ENCODE results near the gene TXNL4A.
"Not testable (repeated sequence)": the region's sequence is repeated elsewhere in the genome, so short reads cannot be mapped to it uniquely, and the experiment has no call there.

Gene TXNL4A

GRCh38 chr18:79962835-79963657 lies 25.3 kb downstream of the TXNL4A start:
- no peak for DNase-seq

- DNase-seq: no peak
Measured at GRCh38 chr18:79962311-79962710, 26.1 kb downstream of the TXNL4A start.

GRCh38 chr18:79961527-79962291 lies 26.7 kb downstream of the TXNL4A start:
- no peak for DNase-seq

GRCh38 chr18:79960921-79961526 lies 27.3 kb downstream of the TXNL4A start:
- no peak for DNase-seq

GRCh38 chr18:79960161-79960801 lies 28.1 kb downstream of the TXNL4A start:
- not testable (repeated sequence) for DNase-seq

- no peak for DNase-seq
Measured at GRCh38 chr18:79958981-79959380, 29.4 kb downstream of the TXNL4A start.

- DNase-seq: no peak
Measured at GRCh38 chr18:79956276-79956675, 32.1 kb downstream of the TXNL4A start.

- DNase-seq: no peak
Measured at GRCh38 chr18:79955302-79956075, 32.9 kb downstream of the TXNL4A start.

- DNase-seq: no peak
Measured at GRCh38 chr18:79954791-79955190, 33.6 kb downstream of the TXNL4A start.

- peak; percentile 20 for DNase-seq
Measured at GRCh38 chr18:79953971-79954651, 34.3 kb downstream of the TXNL4A start.

- no peak for DNase-seq
Measured at GRCh38 chr18:79952996-79953559, 35.3 kb downstream of the TXNL4A start.

GRCh38 chr18:79952456-79952995 lies 35.8 kb downstream of the TXNL4A start:
- no peak for DNase-seq

- DNase-seq: no peak
Measured at GRCh38 chr18:79951545-79952455, 36.6 kb downstream of the TXNL4A start, which contains the start of gene SLC66A2. Gene SLC66A2, minus strand, starts transcription at chr18:79951653. Its CDS starts 727 bp downstream, at chr18:79950926.

- no peak for DNase-seq
Measured at GRCh38 chr18:79950515-79951341, 37.6 kb downstream of the TXNL4A start.

GRCh38 chr18:79949697-79950487 lies 38.5 kb downstream of the TXNL4A start:
- DNase-seq: no peak

GRCh38 chr18:79948719-79949411 lies 39.5 kb downstream of the TXNL4A start:
- no peak for DNase-seq

- no peak for DNase-seq
Measured at GRCh38 chr18:79947881-79948610, 40.3 kb downstream of the TXNL4A start.
